ENCODE measurements around the gene SET. TPM values are rescaled to one million over a fixed set of nuclear protein-coding genes. Genes with fewer than 3 reads are reported as not detected.

SET gene
- total and polyA plus RNA-seq, 2 of the 13 experiments (the other 11 are each of a cell fraction or from before 2014, with no cell fraction given) = 94.2 to 611 TPM

DNA sequence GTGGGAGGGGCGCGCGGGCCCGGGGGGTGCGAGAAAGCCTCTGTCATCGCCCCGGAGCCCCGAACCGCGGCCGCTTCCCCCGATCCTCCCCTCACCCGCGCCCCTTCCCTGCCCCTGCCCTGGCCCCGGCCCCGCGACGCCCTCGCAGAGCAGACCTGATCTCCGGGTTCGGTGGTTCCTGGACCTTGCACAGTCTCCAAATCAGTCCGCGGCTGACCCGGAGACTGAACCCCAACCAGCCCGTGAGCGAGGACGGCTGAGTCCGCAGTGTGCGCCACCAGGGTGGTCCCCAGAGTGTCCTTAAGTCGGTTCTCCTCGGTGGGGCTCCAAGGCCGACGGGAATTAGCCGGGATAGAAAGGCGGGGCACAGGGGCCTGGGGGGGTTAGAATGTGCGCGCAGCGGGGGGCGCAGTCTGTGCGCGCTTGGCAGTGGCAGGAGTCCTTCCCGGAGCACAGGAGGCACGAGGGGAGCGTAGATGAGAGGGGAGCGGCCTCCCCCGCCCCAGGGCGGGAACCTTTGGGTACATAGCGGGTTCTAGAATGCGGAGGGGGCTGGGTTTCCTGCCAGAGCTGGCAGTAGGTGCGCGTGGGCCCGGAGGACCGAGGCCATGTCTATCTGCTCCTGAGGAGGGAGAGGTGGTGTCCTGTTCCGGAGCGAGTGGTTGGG is 14.1 kb downstream of the SET start (continued):
- TF ChIP-seq, protein P1, sequence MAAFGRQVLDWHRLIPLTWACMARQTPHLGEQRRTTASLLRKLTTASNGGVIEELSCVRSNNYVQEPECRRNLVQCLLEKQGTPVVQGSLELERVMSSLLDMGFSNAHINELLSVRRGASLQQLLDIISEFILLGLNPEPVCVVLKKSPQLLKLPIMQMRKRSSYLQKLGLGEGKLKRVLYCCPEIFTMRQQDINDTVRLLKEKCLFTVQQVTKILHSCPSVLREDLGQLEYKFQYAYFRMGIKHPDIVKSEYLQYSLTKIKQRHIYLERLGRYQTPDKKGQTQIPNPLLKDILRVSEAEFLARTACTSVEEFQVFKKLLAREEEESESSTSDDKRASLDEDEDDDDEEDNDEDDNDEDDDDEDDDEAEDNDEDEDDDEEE (CRISPR knock-in tag; IDR thresholded peaks at IDR 0.05) = no peak
- TF ChIP-seq, protein P2, sequence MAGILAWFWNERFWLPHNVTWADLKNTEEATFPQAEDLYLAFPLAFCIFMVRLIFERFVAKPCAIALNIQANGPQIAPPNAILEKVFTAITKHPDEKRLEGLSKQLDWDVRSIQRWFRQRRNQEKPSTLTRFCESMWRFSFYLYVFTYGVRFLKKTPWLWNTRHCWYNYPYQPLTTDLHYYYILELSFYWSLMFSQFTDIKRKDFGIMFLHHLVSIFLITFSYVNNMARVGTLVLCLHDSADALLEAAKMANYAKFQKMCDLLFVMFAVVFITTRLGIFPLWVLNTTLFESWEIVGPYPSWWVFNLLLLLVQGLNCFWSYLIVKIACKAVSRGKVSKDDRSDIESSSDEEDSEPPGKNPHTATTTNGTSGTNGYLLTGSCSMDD (CRISPR knock-in tag; IDR thresholded peaks at IDR 0.05) = no peak
- TF ChIP-seq HOXA7 (CRISPR knock-in tag; IDR thresholded peaks at IDR 0.05) (no peak), MEF2D (CRISPR knock-in tag; IDR thresholded peaks at IDR 0.05) (no peak), RARA (CRISPR knock-in tag; IDR thresholded peaks at IDR 0.05) (no peak), MEIS1 (CRISPR knock-in tag; IDR thresholded peaks at IDR 0.05; ENCODE audit: borderline replicate concordance) (no peak), PLRG1 (conservative IDR thresholded peaks at IDR 0.05) (no peak), NBN (conservative IDR thresholded peaks at IDR 0.05) (no peak), PHF21A (CRISPR knock-in tag; IDR thresholded peaks at IDR 0.05) (0 out of 2 replicates have a peak, but pooled peaks have one; percentile 1), CBX2 (IDR thresholded peaks at IDR 0.05; ENCODE audit: low read depth, low read length) (no peak), CBX2 (CRISPR knock-in tag; IDR thresholded peaks at IDR 0.05; ENCODE audit: low read depth) (no peak), SP4 (CRISPR knock-in tag; IDR thresholded peaks at IDR 0.05) (no peak), ZNF703 (CRISPR knock-in tag; IDR thresholded peaks at IDR 0.05; ENCODE audit: borderline replicate concordance) (no peak), RNF2 (conservative IDR thresholded peaks at IDR 0.05; ENCODE audit: low read depth) (no peak), ATM (IDR thresholded peaks at IDR 0.05; ENCODE audit: borderline replicate concordance) (no peak)
- TF ChIP-seq, protein P3, sequence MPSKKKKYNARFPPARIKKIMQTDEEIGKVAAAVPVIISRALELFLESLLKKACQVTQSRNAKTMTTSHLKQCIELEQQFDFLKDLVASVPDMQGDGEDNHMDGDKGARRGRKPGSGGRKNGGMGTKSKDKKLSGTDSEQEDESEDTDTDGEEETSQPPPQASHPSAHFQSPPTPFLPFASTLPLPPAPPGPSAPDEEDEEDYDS (CRISPR knock-in tag; IDR thresholded peaks at IDR 0.05) = no peak
- TF ChIP-seq, protein P4, sequence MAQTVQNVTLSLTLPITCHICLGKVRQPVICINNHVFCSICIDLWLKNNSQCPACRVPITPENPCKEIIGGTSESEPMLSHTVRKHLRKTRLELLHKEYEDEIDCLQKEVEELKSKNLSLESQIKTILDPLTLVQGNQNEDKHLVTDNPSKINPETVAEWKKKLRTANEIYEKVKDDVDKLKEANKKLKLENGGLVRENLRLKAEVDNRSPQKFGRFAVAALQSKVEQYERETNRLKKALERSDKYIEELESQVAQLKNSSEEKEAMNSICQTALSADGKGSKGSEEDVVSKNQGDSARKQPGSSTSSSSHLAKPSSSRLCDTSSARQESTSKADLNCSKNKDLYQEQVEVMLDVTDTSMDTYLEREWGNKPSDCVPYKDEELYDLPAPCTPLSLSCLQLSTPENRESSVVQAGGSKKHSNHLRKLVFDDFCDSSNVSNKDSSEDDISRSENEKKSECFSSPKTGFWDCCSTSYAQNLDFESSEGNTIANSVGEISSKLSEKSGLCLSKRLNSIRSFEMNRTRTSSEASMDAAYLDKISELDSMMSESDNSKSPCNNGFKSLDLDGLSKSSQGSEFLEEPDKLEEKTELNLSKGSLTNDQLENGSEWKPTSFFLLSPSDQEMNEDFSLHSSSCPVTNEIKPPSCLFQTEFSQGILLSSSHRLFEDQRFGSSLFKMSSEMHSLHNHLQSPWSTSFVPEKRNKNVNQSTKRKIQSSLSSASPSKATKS (CRISPR knock-in tag; IDR thresholded peaks at IDR 0.05) = no peak
- TF ChIP-seq, protein P5, sequence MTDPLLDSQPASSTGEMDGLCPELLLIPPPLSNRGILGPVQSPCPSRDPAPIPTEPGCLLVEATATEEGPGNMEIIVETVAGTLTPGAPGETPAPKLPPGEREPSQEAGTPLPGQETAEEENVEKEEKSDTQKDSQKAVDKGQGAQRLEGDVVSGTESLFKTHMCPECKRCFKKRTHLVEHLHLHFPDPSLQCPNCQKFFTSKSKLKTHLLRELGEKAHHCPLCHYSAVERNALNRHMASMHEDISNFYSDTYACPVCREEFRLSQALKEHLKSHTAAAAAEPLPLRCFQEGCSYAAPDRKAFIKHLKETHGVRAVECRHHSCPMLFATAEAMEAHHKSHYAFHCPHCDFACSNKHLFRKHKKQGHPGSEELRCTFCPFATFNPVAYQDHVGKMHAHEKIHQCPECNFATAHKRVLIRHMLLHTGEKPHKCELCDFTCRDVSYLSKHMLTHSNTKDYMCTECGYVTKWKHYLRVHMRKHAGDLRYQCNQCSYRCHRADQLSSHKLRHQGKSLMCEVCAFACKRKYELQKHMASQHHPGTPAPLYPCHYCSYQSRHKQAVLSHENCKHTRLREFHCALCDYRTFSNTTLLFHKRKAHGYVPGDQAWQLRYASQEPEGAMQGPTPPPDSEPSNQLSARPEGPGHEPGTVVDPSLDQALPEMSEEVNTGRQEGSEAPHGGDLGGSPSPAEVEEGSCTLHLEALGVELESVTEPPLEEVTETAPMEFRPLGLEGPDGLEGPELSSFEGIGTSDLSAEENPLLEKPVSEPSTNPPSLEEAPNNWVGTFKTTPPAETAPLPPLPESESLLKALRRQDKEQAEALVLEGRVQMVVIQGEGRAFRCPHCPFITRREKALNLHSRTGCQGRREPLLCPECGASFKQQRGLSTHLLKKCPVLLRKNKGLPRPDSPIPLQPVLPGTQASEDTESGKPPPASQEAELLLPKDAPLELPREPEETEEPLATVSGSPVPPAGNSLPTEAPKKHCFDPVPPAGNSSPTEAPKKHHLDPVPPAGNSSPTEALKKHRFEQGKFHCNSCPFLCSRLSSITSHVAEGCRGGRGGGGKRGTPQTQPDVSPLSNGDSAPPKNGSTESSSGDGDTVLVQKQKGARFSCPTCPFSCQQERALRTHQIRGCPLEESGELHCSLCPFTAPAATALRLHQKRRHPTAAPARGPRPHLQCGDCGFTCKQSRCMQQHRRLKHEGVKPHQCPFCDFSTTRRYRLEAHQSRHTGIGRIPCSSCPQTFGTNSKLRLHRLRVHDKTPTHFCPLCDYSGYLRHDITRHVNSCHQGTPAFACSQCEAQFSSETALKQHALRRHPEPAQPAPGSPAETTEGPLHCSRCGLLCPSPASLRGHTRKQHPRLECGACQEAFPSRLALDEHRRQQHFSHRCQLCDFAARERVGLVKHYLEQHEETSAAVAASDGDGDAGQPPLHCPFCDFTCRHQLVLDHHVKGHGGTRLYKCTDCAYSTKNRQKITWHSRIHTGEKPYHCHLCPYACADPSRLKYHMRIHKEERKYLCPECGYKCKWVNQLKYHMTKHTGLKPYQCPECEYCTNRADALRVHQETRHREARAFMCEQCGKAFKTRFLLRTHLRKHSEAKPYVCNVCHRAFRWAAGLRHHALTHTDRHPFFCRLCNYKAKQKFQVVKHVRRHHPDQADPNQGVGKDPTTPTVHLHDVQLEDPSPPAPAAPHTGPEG (CRISPR knock-in tag; IDR thresholded peaks at IDR 0.05) = no peak
